ENCODE data around the gene TAX1BP3. TPM values are rescaled to one million over a fixed set of nuclear protein-coding genes. Genes with fewer than 3 reads are reported as not detected.

TAX1BP3 gene
- total RNA-seq, 1 experiment from 2014 or later: 122 TPM

DNA sequence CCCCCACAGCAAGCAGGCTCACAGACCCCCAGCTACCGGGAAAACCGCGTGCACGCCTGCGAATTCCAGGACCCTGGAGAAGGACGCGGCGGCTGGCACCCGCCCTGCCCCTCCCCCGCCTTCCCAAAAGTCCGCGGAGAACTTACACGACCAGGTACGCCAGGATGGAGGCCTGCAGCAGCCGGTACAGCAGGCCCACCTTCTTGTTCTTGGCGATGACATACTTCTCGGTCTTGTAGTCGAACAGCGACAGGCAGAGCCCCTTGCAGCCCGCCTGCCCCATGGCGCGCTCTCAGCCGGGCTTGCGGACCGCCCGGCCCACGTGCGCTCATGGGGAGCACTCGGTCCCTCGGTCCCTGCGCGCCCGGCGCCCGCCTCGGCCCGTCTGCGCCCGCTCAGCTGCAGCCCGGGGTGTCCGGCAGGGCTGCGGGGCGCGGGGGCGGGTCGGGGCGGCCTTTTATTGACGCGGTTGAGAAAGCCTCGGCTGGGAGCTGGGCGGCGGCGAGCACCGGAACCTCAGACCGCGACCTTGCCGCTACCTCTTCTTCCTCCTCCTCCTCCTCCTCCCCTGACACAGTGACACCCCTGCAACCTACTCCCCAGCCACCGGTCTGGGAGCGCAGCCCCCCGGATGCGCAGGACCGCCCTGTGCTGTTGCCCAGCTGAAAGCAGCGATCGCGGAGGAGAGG lies 27.5 kb upstream of the TAX1BP3 start, which contains the start of gene P2RX5:
Gene P2RX5, minus strand, starts transcription at position 433 of the 689 bp plus-strand sequence. Its CDS starts 150 bp downstream, at position 283.
- ChIA-PET CTCF (interaction anchor here (0.5 to 0.7 kb wide), 2 partner anchors 21 to 945 kb away, joined by 4 to 8 read pairs; no protein-coding TSS in a partner anchor), POLR2A (no interaction called here)
- Histone ChIP-seq H3K27me3 (ENCODE audit: control insufficient read depth, insufficient read depth, low read length) (no peaks in the 10 kb centered on the region), H3K9me3 (ENCODE audit: control insufficient read depth, insufficient read depth, low read depth, low read length) (no peaks in the 10 kb centered on the region), H3K27ac (ENCODE audit: low read length) (peak within 1 kb of the TSS; percentile 44; the same call in 1 of the 2 replicates), H3K4me1 (ENCODE audit: control insufficient read depth, insufficient read depth, low read length) (peaks cover 4% of the 10 kb centered on the region), H3K36me3 (ENCODE audit: control insufficient read depth, insufficient read depth, low read length) (no peaks in the 10 kb centered on the region), H3K4me3 (ENCODE audit: low read depth in 2 of 2, low read length in 2 of 2) (peak within 1 kb of the TSS; percentile 48 to 70)
- DNase-seq (ENCODE audit: low read depth, low spot score) (no peak), ATAC-seq (peak; percentile 61)
- BruUV-seq (replicated peaks): no TSS peak
- intact Hi-C loops (cut with micrococcal nuclease; ENCODE audit: unreplicated experiment) (no loop called here), in situ Hi-C loops (cut with HindIII; ENCODE audit: low pct_unique_long_range_greater_than_20kb, low sequenced_read_pairs) (no loop called here)
- TF ChIP-seq, protein P1, sequence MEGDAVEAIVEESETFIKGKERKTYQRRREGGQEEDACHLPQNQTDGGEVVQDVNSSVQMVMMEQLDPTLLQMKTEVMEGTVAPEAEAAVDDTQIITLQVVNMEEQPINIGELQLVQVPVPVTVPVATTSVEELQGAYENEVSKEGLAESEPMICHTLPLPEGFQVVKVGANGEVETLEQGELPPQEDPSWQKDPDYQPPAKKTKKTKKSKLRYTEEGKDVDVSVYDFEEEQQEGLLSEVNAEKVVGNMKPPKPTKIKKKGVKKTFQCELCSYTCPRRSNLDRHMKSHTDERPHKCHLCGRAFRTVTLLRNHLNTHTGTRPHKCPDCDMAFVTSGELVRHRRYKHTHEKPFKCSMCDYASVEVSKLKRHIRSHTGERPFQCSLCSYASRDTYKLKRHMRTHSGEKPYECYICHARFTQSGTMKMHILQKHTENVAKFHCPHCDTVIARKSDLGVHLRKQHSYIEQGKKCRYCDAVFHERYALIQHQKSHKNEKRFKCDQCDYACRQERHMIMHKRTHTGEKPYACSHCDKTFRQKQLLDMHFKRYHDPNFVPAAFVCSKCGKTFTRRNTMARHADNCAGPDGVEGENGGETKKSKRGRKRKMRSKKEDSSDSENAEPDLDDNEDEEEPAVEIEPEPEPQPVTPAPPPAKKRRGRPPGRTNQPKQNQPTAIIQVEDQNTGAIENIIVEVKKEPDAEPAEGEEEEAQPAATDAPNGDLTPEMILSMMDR (IDR thresholded peaks at IDR 0.05): no peak
- TF ChIP-seq SIN3A (IDR thresholded peaks at IDR 0.05; ENCODE audit: borderline replicate concordance, insufficient read depth, low read depth, low read length) (peak; percentile 55; the same call in 1 of the 2 replicates), TCF7L2 (IDR thresholded peaks at IDR 0.05; ENCODE audit: low read depth, low read length) (no peak), POLR2AphosphoS5 (IDR thresholded peaks at IDR 0.05; ENCODE audit: low read depth, low read length) (no peak)
- TF ChIP-seq, protein P2, sequence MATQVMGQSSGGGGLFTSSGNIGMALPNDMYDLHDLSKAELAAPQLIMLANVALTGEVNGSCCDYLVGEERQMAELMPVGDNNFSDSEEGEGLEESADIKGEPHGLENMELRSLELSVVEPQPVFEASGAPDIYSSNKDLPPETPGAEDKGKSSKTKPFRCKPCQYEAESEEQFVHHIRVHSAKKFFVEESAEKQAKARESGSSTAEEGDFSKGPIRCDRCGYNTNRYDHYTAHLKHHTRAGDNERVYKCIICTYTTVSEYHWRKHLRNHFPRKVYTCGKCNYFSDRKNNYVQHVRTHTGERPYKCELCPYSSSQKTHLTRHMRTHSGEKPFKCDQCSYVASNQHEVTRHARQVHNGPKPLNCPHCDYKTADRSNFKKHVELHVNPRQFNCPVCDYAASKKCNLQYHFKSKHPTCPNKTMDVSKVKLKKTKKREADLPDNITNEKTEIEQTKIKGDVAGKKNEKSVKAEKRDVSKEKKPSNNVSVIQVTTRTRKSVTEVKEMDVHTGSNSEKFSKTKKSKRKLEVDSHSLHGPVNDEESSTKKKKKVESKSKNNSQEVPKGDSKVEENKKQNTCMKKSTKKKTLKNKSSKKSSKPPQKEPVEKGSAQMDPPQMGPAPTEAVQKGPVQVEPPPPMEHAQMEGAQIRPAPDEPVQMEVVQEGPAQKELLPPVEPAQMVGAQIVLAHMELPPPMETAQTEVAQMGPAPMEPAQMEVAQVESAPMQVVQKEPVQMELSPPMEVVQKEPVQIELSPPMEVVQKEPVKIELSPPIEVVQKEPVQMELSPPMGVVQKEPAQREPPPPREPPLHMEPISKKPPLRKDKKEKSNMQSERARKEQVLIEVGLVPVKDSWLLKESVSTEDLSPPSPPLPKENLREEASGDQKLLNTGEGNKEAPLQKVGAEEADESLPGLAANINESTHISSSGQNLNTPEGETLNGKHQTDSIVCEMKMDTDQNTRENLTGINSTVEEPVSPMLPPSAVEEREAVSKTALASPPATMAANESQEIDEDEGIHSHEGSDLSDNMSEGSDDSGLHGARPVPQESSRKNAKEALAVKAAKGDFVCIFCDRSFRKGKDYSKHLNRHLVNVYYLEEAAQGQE (IDR thresholded peaks at IDR 0.05; ENCODE audit: insufficient read depth in 1 of 2, low read depth in 2 of 2, low read length in 1 of 2): peak; percentile 85 to 86

DNA sequence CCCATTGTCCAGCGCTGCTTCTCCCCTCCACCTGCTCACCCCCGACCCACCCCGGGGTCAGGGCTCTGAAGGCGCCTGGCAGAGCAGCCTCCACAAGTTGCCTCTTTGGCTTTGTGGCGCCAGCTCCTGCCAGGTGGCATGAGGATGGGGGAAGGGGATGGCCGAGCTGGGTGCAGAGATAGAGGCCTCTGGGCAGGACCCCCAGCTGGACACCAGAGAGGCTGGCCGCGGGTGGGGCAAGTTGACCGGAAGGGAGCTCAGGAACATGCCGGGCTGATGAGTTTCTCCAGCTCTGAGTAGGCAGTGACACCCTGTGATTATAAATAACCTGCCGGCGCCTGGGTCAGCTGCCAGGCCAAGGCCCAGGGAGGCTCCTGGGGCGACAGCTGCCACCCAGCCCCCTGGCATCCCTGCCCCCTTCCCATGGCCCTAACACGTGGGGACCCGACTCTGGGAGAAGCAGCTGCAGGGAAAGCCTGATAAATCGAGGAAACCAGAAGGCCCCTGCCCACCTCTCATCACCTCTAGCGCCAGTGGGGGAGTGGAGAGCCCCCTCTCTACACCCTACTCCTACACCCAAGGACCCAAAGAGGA lies 26.8 kb upstream of the TAX1BP3 start:
- CTCF ChIA-PET: interaction anchor here (0.5 to 0.7 kb wide), 2 partner anchors 21 to 944 kb away, joined by 4 to 8 read pairs; no protein-coding TSS in a partner anchor
- H3K36me3 ChIP-seq (ENCODE audit: control insufficient read depth, insufficient read depth, low read length): no peaks in the 10 kb centered on the region

More for the DNA sequence above, 26.8 kb upstream of the TAX1BP3 start:
- Histone ChIP-seq H3K9me3 (ENCODE audit: control insufficient read depth, insufficient read depth, low read depth, low read length) (no peaks in the 10 kb centered on the region), H3K4me3 (ENCODE audit: low read depth in 2 of 2, low read length in 2 of 2) (peak overlapping the region; percentile 48 to 70), H3K27ac (ENCODE audit: low read length) (peak overlapping the region; percentile 44; the same call in 1 of the 2 replicates), H3K27me3 (ENCODE audit: control insufficient read depth, insufficient read depth, low read length) (no peaks in the 10 kb centered on the region), H3K4me1 (ENCODE audit: control insufficient read depth, insufficient read depth, low read length) (peaks cover 4% of the 10 kb centered on the region)
- no TSS peak for BruUV-seq (replicated peaks)
- intact Hi-C loops (cut with micrococcal nuclease; ENCODE audit: unreplicated experiment): no loop called here
- POLR2A ChIA-PET: interaction anchor here (0.6 kb wide), 1 partner anchor 448 kb away, joined by 3 read pairs; no protein-coding TSS in a partner anchor
- DNase-seq (ENCODE audit: low read depth, low spot score) (no peak), ATAC-seq (peak; percentile 75)
- TF ChIP-seq SIN3A (IDR thresholded peaks at IDR 0.05; ENCODE audit: borderline replicate concordance, insufficient read depth, low read depth, low read length) (0 out of 2 replicates have a peak, but pooled peaks have one; percentile 7), POLR2AphosphoS5 (IDR thresholded peaks at IDR 0.05; ENCODE audit: low read depth, low read length) (no peak)
- in situ Hi-C loops (cut with HindIII; ENCODE audit: low pct_unique_long_range_greater_than_20kb, low sequenced_read_pairs): no loop called here
